Measurements from ENCODE around the gene FBXO48. TPM values are rescaled to one million over a fixed set of nuclear protein-coding genes. Genes with fewer than 3 reads are reported as not detected.
A peak's percentile ranks its signal among the peaks of the same experiment; 100 is the strongest.

FBXO48 gene
- total RNA-seq, 4 donors from 2014 or later = 0.63 to 1.8 (median 1.0) TPM

- Histone ChIP-seq H3K27ac (no peak overlapping the region), H3K27me3 (no peaks in the 10 kb centered on the region), H3K4me3 (replicated peaks in 1 of 3) (no peak overlapping the region), H3K4me1 (no peaks in the 10 kb centered on the region), H3K9me3 (no peaks in the 10 kb centered on the region), H3K36me3 (no peaks in the 10 kb centered on the region)
- WGBS, 2 donors = 53 to 58% methylated on average over 1 of the region's 1 CpG
- intact Hi-C loops (cut with DNase I) = no loop called here
- no peak for TF ChIP-seq POLR2A (IDR thresholded peaks at IDR 0.05)
- no peak for TF ChIP-seq CTCF (IDR thresholded peaks at IDR 0.05)
- no peak for DNase-seq
Observed at GRCh38 chr2:68458981-68459380, 8.1 kb downstream of the FBXO48 start.

GRCh38 chr2:68456198-68456597 lies 10.9 kb downstream of the FBXO48 start:
- intact Hi-C loops (cut with DNase I) = no loop called here
- no peak for DNase-seq
- Histone ChIP-seq H3K4me3 (replicated peaks in 1 of 3) (no peak overlapping the region), H3K36me3 (no peaks in the 10 kb centered on the region), H3K4me1 (no peaks in the 10 kb centered on the region), H3K27ac (no peak overlapping the region), H3K9me3 (no peaks in the 10 kb centered on the region), H3K27me3 (no peaks in the 10 kb centered on the region)
- no peak for TF ChIP-seq CTCF (IDR thresholded peaks at IDR 0.05)
- TF ChIP-seq POLR2A (IDR thresholded peaks at IDR 0.05) = no peak
- 91 to 94% methylated on average over 4 of the region's 4 CpGs for WGBS, 2 donors

- TF ChIP-seq CTCF (IDR thresholded peaks at IDR 0.05) = no peak
- no peak for TF ChIP-seq POLR2A (IDR thresholded peaks at IDR 0.05)
- no peaks in the 10 kb centered on the region for H3K36me3 ChIP-seq
- no peak overlapping the region for H3K4me3 ChIP-seq (replicated peaks in 1 of 3)
- WGBS, 2 donors = 91 to 94% methylated on average over 3 of the region's 3 CpGs
- no peak for DNase-seq
- no peaks in the 10 kb centered on the region for H3K9me3 ChIP-seq
- no peaks in the 10 kb centered on the region for H3K27me3 ChIP-seq
- H3K4me1 ChIP-seq = no peaks in the 10 kb centered on the region
- intact Hi-C loops (cut with DNase I) = no loop called here
- H3K27ac ChIP-seq = no peak overlapping the region
Observed at GRCh38 chr2:68454719-68455118, 12.4 kb downstream of the FBXO48 start.

DNA sequence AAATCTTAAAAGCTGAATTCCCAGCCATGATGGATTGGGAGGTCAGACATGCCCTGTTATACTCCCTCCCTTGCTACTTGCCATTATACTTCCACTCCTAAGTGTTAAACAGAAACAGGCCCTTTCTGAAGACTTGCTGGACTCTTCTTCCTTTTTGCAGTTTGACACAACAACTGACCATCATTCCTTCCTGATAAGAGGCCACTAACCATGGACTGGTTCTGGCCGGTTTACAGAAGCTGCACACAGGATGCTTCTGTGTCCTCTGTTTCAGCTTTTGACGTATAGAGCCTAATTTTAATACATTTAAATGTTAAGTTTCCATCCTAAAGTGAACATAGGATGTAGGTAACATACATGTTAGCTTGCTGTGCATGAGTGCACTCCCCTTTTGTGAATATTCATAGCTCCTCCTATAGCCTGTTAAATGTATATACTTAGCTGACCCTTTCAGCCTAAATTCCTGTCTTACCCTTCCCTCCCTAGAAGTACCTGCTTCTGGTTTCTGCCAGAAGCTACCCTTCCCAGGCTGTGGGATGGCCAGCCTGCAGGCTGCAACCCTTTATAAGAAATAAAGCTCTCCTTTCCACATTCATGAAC lies 13.2 kb downstream of the FBXO48 start:
- Histone ChIP-seq H3K9me3 (no peaks in the 10 kb centered on the region), H3K27me3 (no peaks in the 10 kb centered on the region), H3K36me3 (no peaks in the 10 kb centered on the region), H3K27ac (no peak overlapping the region), H3K4me1 (no peaks in the 10 kb centered on the region), H3K4me3 (replicated peaks in 1 of 3) (no peak overlapping the region)
- intact Hi-C loops (cut with DNase I) = no loop called here
- TF ChIP-seq POLR2A (IDR thresholded peaks at IDR 0.05) = no peak
- TF ChIP-seq CTCF (IDR thresholded peaks at IDR 0.05) = no peak
- WGBS, 2 donors = 74 to 87% methylated on average over 2 of the region's 2 CpGs
- DNase-seq = no peak

DNA sequence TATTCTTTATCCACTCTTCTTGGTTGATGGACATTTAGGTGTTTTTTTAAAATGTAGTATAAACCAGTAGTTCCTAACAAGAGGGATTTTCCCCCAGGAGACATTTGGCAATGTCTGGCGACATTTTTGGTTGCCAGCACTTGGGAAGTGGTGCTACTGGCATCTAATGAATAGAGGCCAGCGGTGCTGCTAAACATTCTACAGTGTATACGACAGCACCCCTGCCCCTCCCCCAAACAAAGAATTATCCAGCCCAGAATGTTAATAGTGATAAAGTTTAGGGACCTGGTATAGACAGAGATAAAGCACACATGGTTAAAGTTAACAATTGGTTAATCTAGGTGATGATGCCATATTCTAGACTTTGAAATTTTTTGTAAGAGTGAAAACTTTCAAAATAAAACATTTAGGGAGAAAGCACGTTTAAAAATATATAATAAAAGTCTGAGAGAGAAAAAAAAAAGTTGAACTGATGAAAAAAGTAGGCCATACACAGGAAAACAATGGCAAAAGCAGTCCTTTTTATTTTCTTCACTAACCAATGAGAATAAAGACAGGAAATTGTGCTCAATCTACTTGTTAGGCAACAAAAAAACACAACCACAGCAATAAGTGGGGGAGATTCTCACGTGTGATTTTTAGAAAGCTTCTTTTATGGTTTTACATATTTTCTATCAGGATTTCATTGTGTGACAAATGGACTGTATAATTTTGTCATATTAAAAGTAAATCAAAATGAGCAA lies 14.8 kb downstream of the FBXO48 start:
- peak; percentile 8 to 32 for DNase-seq
- no peaks in the 10 kb centered on the region for H3K4me1 ChIP-seq
- WGBS, 2 donors = 73% methylated on average over 5 of the region's 5 CpGs
- H3K9me3 ChIP-seq = no peaks in the 10 kb centered on the region
- H3K27me3 ChIP-seq = no peaks in the 10 kb centered on the region
- H3K36me3 ChIP-seq = no peaks in the 10 kb centered on the region
- intact Hi-C loops (cut with DNase I) = no loop called here
- H3K4me3 ChIP-seq (replicated peaks in 1 of 3) = no peak overlapping the region
- H3K27ac ChIP-seq = no peak overlapping the region
- no peak for TF ChIP-seq POLR2A (IDR thresholded peaks at IDR 0.05)
